Transverse colon (tissue), 4 donors: ENCODE results near the gene WRNIP1. TPM values are rescaled to one million over a fixed set of nuclear protein-coding genes. Genes with fewer than 3 reads are reported as not detected.

Experiments
- DNase-seq: peaks from one replicate; pipeline ENCODE4 v3.0.0-alpha.2; 2019
- H3K27ac ChIP-seq, 4 donors: fragments of 200-600 bp; sonication (generic); 2 replicates each; pipeline ENCODE4 v1.5.1; 2016 to 2018; ENCODE audit warnings: inconsistent platforms in 4 of 4
- H3K27me3 ChIP-seq: fragments of 200-600 bp; sonication (generic); 2 replicates; pipeline ENCODE4 v1.5.1; 2017; ENCODE audit warnings: inconsistent platforms
- H3K36me3 ChIP-seq, 4 donors: fragments of 200-600 bp; sonication (generic); 2 replicates each; pipeline ENCODE4 v1.5.1; 2017 to 2019; ENCODE audit warnings: inconsistent platforms in 4 of 4
- H3K4me1 ChIP-seq, 4 donors: fragments of 200-600 bp; sonication (generic); 2 replicates each; pipeline ENCODE4 v1.5.1; 2017 to 2020; ENCODE audit warnings: inconsistent platforms in 4 of 4
- H3K4me3 ChIP-seq, 4 donors: fragments of 200-600 bp; sonication (generic); 1 replicate in 1 of 4; 2 replicates in 3 of 4; pipeline versions ENCODE4 v1.5.1 to v1.6.1; 2017 to 2019; ENCODE audit warnings: inconsistent platforms in 4 of 4
- H3K9me3 ChIP-seq, 2 donors: fragments of 200-600 bp; sonication (generic); 2 replicates each; pipeline ENCODE4 v1.5.1; 2017 to 2019; ENCODE audit warnings: inconsistent platforms in 2 of 2
- CTCF ChIP-seq, 5 experiments: fragments of 200-600 bp in 3 of 5; fragments of 450-650 bp in 2 of 5; sonication (generic) in 3 of 5; IDR thresholded peaks; 1 replicate in 2 of 5; 2 replicates in 3 of 5; pipeline ENCODE4 v1.5.1; 2016 to 2017; ENCODE audit warnings: antibody characterized with exemption in 5 of 5, inconsistent platforms in 3 of 5, mild to moderate bottlenecking in 2 of 5, moderate library complexity in 1 of 5
- EP300 ChIP-seq: sonication (generic); formaldehyde crosslinking; IDR thresholded peaks from one replicate; pipeline ENCODE4 v1.6.1; 2017; ENCODE audit warnings: antibody characterized with exemption, low read depth
- POLR2A ChIP-seq: fragments of 450-650 bp; IDR thresholded peaks from one replicate; pipeline ENCODE4 v1.6.1; 2016; ENCODE audit warnings: antibody characterized with exemption, mild to moderate bottlenecking, moderate library complexity
- POLR2AphosphoS5 ChIP-seq, 3 donors: sonication (generic); formaldehyde crosslinking; IDR thresholded peaks; one replicate each; pipeline ENCODE4 v1.6.1; 2016; ENCODE audit warnings: antibody characterized with exemption in 3 of 3
- WGBS, 2 donors: methylation state at CpG; one replicate each; pipeline ENCODE4 v1.1.5; 2018; ENCODE audit warnings: low coverage in 1 of 2; 5-methylcytosine and 5-hydroxymethylcytosine counted together
- in situ Hi-C, 4 donors: fragments of 200-750 bp; cut with MboI; loops; one replicate each; pipeline versions ENCODE4 v1.15.0 to v1.15.1; 2017; ENCODE audit warnings: low sequenced_read_pairs in 3 of 4, low pct_ligation_motif_present in 1 of 4, low pct_unique_long_range_greater_than_20kb in 1 of 4
- intact Hi-C: fragments of 100-400 bp; cut with DNase I; formaldehyde crosslinking; loops from one replicate; pipeline ENCODE4 v1.15.1; 2023; ENCODE audit warnings: low total_unique reads
- total RNA-seq, 4 donors: library from RNA; depleted of rRNA; stranded (reverse); fragments of >200 nt; gene quantifications; one replicate each; pipeline ENCODE4 v1.1.0, GENCODE V29; 2016

Gene WRNIP1
- total RNA-seq, 4 donors from 2014 or later, result 58.3 to 105 (median 65.8) TPM

- Histone ChIP-seq H3K4me1 (peaks cover 0 to 17% (median 7%) of the 10 kb centered on the region in 4 donors), H3K9me3 (no peaks in the 10 kb centered on the region), H3K27me3 (no peaks in the 10 kb centered on the region), H3K27ac (peak overlapping the region; percentile 26 to 62 (median 49)), H3K4me3 (no peak overlapping the region), H3K36me3 (peaks cover 0 to 18% (median 3%) of the 10 kb centered on the region in 4 donors)
- TF ChIP-seq POLR2AphosphoS5 (IDR thresholded peaks at IDR 0.05), result no peak
- peak in 2 of 5 experiments; percentile 8 to 19 for TF ChIP-seq CTCF (IDR thresholded peaks at IDR 0.05)
- intact Hi-C loops, result loop anchor here (5.0 kb wide), 1 partner anchor 419 kb away; no protein-coding TSS in a partner anchor
- in situ Hi-C loops, result loop anchor here in 2 of 4 donors (10.0 kb wide), 2 partner anchors 141 to 151 kb away; no protein-coding TSS in a partner anchor
- 10 to 52% methylated on average over 9 to 19 of the region's 19 CpGs for WGBS, 2 donors
- DNase-seq, result peak; percentile 41
These were observed 18.2 kb downstream of the WRNIP1 start for GRCh38 chr6:2783188-2783963.

GRCh38 chr6:2784061-2784460 is 18.9 kb downstream of the WRNIP1 start:
- TF ChIP-seq EP300 (no peak), POLR2A (no peak), CTCF (IDR thresholded peaks at IDR 0.05) (no peak), POLR2AphosphoS5 (IDR thresholded peaks at IDR 0.05) (no peak)
- Histone ChIP-seq H3K36me3 (peaks cover 0 to 18% (median 3%) of the 10 kb centered on the region in 4 donors), H3K27ac (peak overlapping the region; percentile 26 to 62 (median 49)), H3K4me3 (no peak overlapping the region), H3K4me1 (peaks cover 0 to 17% (median 7%) of the 10 kb centered on the region in 4 donors), H3K27me3 (no peaks in the 10 kb centered on the region), H3K9me3 (no peaks in the 10 kb centered on the region)
- in situ Hi-C loops (loop anchor here in 2 of 4 donors (10.0 kb wide), 2 partner anchors 141 to 151 kb away; no protein-coding TSS in a partner anchor), intact Hi-C loops (loop anchor here (5.0 kb wide), 1 partner anchor 418 kb away; no protein-coding TSS in a partner anchor)
- 79 to 84% methylated on average over 5 of the region's 5 CpGs for WGBS, 2 donors
- no peak for DNase-seq

GRCh38 chr6:2784930-2785329 is 19.7 kb downstream of the WRNIP1 start:
- in situ Hi-C loops, result loop anchor here in 2 of 4 donors (10.0 kb wide), 2 partner anchors 140 to 150 kb away; no protein-coding TSS in a partner anchor

More at GRCh38 chr6:2784930-2785329, 19.7 kb downstream of the WRNIP1 start:
- Histone ChIP-seq H3K27ac (no peak overlapping the region), H3K27me3 (no peaks in the 10 kb centered on the region), H3K9me3 (no peaks in the 10 kb centered on the region), H3K36me3 (peaks cover 0 to 18% (median 3%) of the 10 kb centered on the region in 4 donors), H3K4me1 (peaks cover 0 to 17% (median 7%) of the 10 kb centered on the region in 4 donors), H3K4me3 (no peak overlapping the region)
- TF ChIP-seq CTCF (IDR thresholded peaks at IDR 0.05) (no peak), EP300 (no peak), POLR2AphosphoS5 (IDR thresholded peaks at IDR 0.05) (no peak), POLR2A (no peak)
- intact Hi-C loops, result loop anchor here (5.0 kb wide), 1 partner anchor 417 kb away; no protein-coding TSS in a partner anchor
- no peak for DNase-seq
- WGBS, 2 donors, result 92% methylated on average over 7 of the region's 7 CpGs; no CpG with 5 or more reads in 1 of the 2 donors
